Measurements from ENCODE around the gene YIPF2. TPM values are rescaled to one million over a fixed set of nuclear protein-coding genes. Genes with fewer than 3 reads are reported as not detected.
A peak's percentile ranks its signal among the peaks of the same experiment; 100 is the strongest.
"Not testable (repeated sequence)": the region's sequence is repeated elsewhere in the genome, so short reads cannot be mapped to it uniquely, and the experiment has no call there.

Gene YIPF2
- total RNA-seq, 1 donor from 2014 or later = 70.3 TPM

- DNase-seq (ENCODE audit: low spot score) = not testable (repeated sequence)
Measured at GRCh38 chr19:10941649-10942048, 13.2 kb upstream of the YIPF2 start.

GRCh38 chr19:10936661-10937084, 8.2 kb upstream of the YIPF2 start:
- peak; percentile 84 for DNase-seq (ENCODE audit: low spot score)

- no peak for DNase-seq (ENCODE audit: low spot score)
Measured at GRCh38 chr19:10935371-10936059, 7.1 kb upstream of the YIPF2 start.

GRCh38 chr19:10929402-10929794, 959 bp upstream of the YIPF2 start:
- no peak for DNase-seq (ENCODE audit: low spot score)

- DNase-seq (ENCODE audit: low spot score) = no peak
Measured at GRCh38 chr19:10927730-10928562, 493 bp downstream of the YIPF2 start.

- no peak for DNase-seq (ENCODE audit: low spot score)
Measured at GRCh38 chr19:10924597-10924996, 3.8 kb downstream of the YIPF2 start.

- no peak for DNase-seq (ENCODE audit: low spot score)
Measured at GRCh38 chr19:10923260-10924112, 5.0 kb downstream of the YIPF2 start.

- DNase-seq (ENCODE audit: low spot score) = no peak
Measured at GRCh38 chr19:10922638-10923014, 5.8 kb downstream of the YIPF2 start.

GRCh38 chr19:10921910-10922637, 6.4 kb downstream of the YIPF2 start:
- no peak for DNase-seq (ENCODE audit: low spot score)

GRCh38 chr19:10921199-10921909, 7.1 kb downstream of the YIPF2 start:
- DNase-seq (ENCODE audit: low spot score) = no peak

- no peak for DNase-seq (ENCODE audit: low spot score)
Measured at GRCh38 chr19:10920781-10921180, 7.7 kb downstream of the YIPF2 start.

GRCh38 chr19:10920288-10920655, 8.2 kb downstream of the YIPF2 start:
- no peak for DNase-seq (ENCODE audit: low spot score)

GRCh38 chr19:10919352-10920287, 8.8 kb downstream of the YIPF2 start:
- no peak for DNase-seq (ENCODE audit: low spot score)

- no peak for DNase-seq (ENCODE audit: low spot score)
Measured at GRCh38 chr19:10918359-10918758, 10.1 kb downstream of the YIPF2 start.

- DNase-seq (ENCODE audit: low spot score) = no peak
Measured at GRCh38 chr19:10916602-10917001, 11.8 kb downstream of the YIPF2 start.

- peak; percentile 45 for DNase-seq (ENCODE audit: low spot score)
Measured at GRCh38 chr19:10915130-10916091, 13.0 kb downstream of the YIPF2 start.

GRCh38 chr19:10913716-10914340, 14.6 kb downstream of the YIPF2 start:
- DNase-seq (ENCODE audit: low spot score) = no peak

GRCh38 chr19:10912619-10913018, 15.8 kb downstream of the YIPF2 start:
- DNase-seq (ENCODE audit: low spot score) = no peak

All from umbilical cord (tissue), 2 donors.